ENCODE results near the gene CIART.
"Not testable (repeated sequence)": the region's sequence is repeated elsewhere in the genome, so short reads cannot be mapped to it uniquely, and the experiment has no call there.

CIART gene

GRCh38 chr1:150302338-150302737, 20.0 kb downstream of the CIART start:
- no peak for FAIRE-seq
- no peak for DNase-seq (ENCODE audit: insufficient read length, low spot score)

GRCh38 chr1:150302902-150303301, 20.5 kb downstream of the CIART start:
- FAIRE-seq (no peak), DNase-seq (ENCODE audit: insufficient read length, low spot score) (no peak)

GRCh38 chr1:150308585-150308984, 26.2 kb downstream of the CIART start:
- not testable (repeated sequence) for FAIRE-seq

GRCh38 chr1:150309758-150310508, 27.6 kb downstream of the CIART start:
- DNase-seq (ENCODE audit: insufficient read length, low spot score) (no peak), FAIRE-seq (no peak)

More at GRCh38 chr1:150308585-150308984, 26.2 kb downstream of the CIART start:
- not testable (repeated sequence) for DNase-seq (ENCODE audit: insufficient read length, low spot score)

- DNase-seq (ENCODE audit: insufficient read length, low spot score) (no peak), FAIRE-seq (no peak)
Measured at GRCh38 chr1:150311762-150312161, 29.4 kb downstream of the CIART start.

GRCh38 chr1:150314691-150315090, 32.3 kb downstream of the CIART start:
- not testable (repeated sequence) for DNase-seq (ENCODE audit: insufficient read length, low spot score); FAIRE-seq

GRCh38 chr1:150320667-150320978, 38.3 kb downstream of the CIART start:
- FAIRE-seq (no peak), DNase-seq (ENCODE audit: insufficient read length, low spot score) (no peak)

GRCh38 chr1:150321826-150322166, 39.4 kb downstream of the CIART start:
- no peak for DNase-seq (ENCODE audit: insufficient read length, low spot score)
- no peak for FAIRE-seq

GRCh38 chr1:150322310-150322709, 40.0 kb downstream of the CIART start:
- no peak for DNase-seq (ENCODE audit: insufficient read length, low spot score)
- no peak for FAIRE-seq

- FAIRE-seq: no peak
- DNase-seq (ENCODE audit: insufficient read length, low spot score): no peak
Measured at GRCh38 chr1:150332651-150333290, 50.4 kb downstream of the CIART start.

Data from HTR-8/SVneo (cell line).